Naive B cell (primary cell): ENCODE measurements around the gene RINL. TPM values are rescaled to one million over a fixed set of nuclear protein-coding genes. Genes with fewer than 3 reads are reported as not detected.
"Not testable (repeated sequence)": the region's sequence is repeated elsewhere in the genome, so short reads cannot be mapped to it uniquely, and the experiment has no call there.

Source experiments
- ATAC-seq, 2 donors: fragments of 150-1000 bp; cut with Tn5 transposase; 2 replicates each; pipeline ENCODE4 v1.10.0; 2021; ENCODE audit warnings: low read depth in 2 of 2, mild to moderate bottlenecking in 2 of 2, moderate library complexity in 2 of 2
- DNase-seq: peaks from one replicate; pipeline ENCODE4 v3.0.0; 2022
- H3K27ac Mint-ChIP-seq, 6 donors: one replicate each; pipeline ENCODE4 v1.8.0; 2020 to 2022; ENCODE audit warnings: mild to moderate bottlenecking in 6 of 6, mixed read lengths in 6 of 6, moderate library complexity in 5 of 6, inconsistent platforms in 2 of 6
- H3K27me3 Mint-ChIP-seq, 3 donors: one replicate each; pipeline ENCODE4 v1.8.0; 2021 to 2022; ENCODE audit warnings: mixed read lengths in 3 of 3, mild to moderate bottlenecking in 1 of 3
- H3K36me3 Mint-ChIP-seq, 2 donors: one replicate each; pipeline ENCODE4 v1.8.0; 2020 to 2022; ENCODE audit warnings: mixed read lengths in 2 of 2, inconsistent platforms in 1 of 2, mild to moderate bottlenecking in 1 of 2
- H3K4me1 Mint-ChIP-seq, 3 donors: one replicate each; pipeline ENCODE4 v1.8.0; 2020 to 2022; ENCODE audit warnings: mixed read lengths in 3 of 3, inconsistent platforms in 1 of 3, mild to moderate bottlenecking in 1 of 3, moderate library complexity in 1 of 3
- H3K4me3 Mint-ChIP-seq, 8 donors: one replicate each; pipeline ENCODE4 v1.8.0; 2020 to 2022; ENCODE audit warnings: mild to moderate bottlenecking in 8 of 8, mixed read lengths in 8 of 8, moderate library complexity in 8 of 8, inconsistent platforms in 2 of 8
- H3K9me3 Mint-ChIP-seq, 7 donors: one replicate each; pipeline ENCODE4 v1.8.0; 2020 to 2022; ENCODE audit warnings: mixed read lengths in 7 of 7, mild to moderate bottlenecking in 5 of 7, inconsistent platforms in 2 of 7, moderate library complexity in 1 of 7
- polyA plus RNA-seq, 6 donors: library from polyadenylated mRNA; unstranded; fragments of 300-500 nt; fragmentation: Illumina TruSeq; gene quantifications; one replicate each; pipeline ENCODE4 v1.2.3, GENCODE V29; 2021; ENCODE audit warnings: low read depth in 6 of 6

RINL gene
- polyA plus RNA-seq, 6 donors from 2014 or later: 22.1 to 80.3 (median 50.2) TPM

- peak overlapping the region in 5 of 8 donors; percentile 70 to 87 (median 83) for H3K4me3 Mint-ChIP-seq
- peaks cover 32 to 65% (median 52%) of the 10 kb centered on the region in 3 donors for H3K4me1 Mint-ChIP-seq
- no peak for DNase-seq
- H3K27me3 Mint-ChIP-seq: no peaks in the 10 kb centered on the region
- H3K9me3 Mint-ChIP-seq: no peaks in the 10 kb centered on the region
- H3K27ac Mint-ChIP-seq: peak overlapping the region; percentile 84 to 97 (median 96)
- no peaks in the 10 kb centered on the region for H3K36me3 Mint-ChIP-seq
- ATAC-seq: no peak
Measured at GRCh38 chr19:38856813-38857212, 21.3 kb downstream of the RINL start.

- H3K9me3 Mint-ChIP-seq, H3K27me3 Mint-ChIP-seq, ATAC-seq, DNase-seq, H3K36me3 Mint-ChIP-seq, H3K27ac Mint-ChIP-seq: not testable (repeated sequence)
- Mint-ChIP-seq H3K4me3 (peak overlapping the region in 1 of 8 donors; percentile 87), H3K4me1 (peaks cover 39 to 71% (median 59%) of the 10 kb centered on the region in 3 donors)
Measured at GRCh38 chr19:38855751-38856150, 22.3 kb downstream of the RINL start.

- H3K4me1 Mint-ChIP-seq: peaks cover 38 to 67% (median 58%) of the 10 kb centered on the region in 3 donors
- not testable (repeated sequence) for H3K27me3 Mint-ChIP-seq, ATAC-seq, H3K9me3 Mint-ChIP-seq, H3K36me3 Mint-ChIP-seq, DNase-seq
- peak overlapping the region in 3 of 8 donors; percentile 9 to 61 (median 20) for H3K4me3 Mint-ChIP-seq
- peak overlapping the region in 1 of 6 donors; percentile 58 for H3K27ac Mint-ChIP-seq
Measured at GRCh38 chr19:38854961-38855360, 23.1 kb downstream of the RINL start.

GRCh38 chr19:38853214-38853613 is 24.9 kb downstream of the RINL start:
- Mint-ChIP-seq H3K27me3 (no peaks in the 10 kb centered on the region), H3K9me3 (no peaks in the 10 kb centered on the region), H3K36me3 (no peaks in the 10 kb centered on the region), H3K27ac (peak overlapping the region; percentile 93 to 99 (median 98)), H3K4me3 (peak overlapping the region in 7 of 8 donors; percentile 62 to 98 (median 95)), H3K4me1 (peaks cover 41 to 62% (median 57%) of the 10 kb centered on the region in 3 donors)
- DNase-seq (no peak), ATAC-seq (no peak)

GRCh38 chr19:38852231-38853044 is 25.6 kb downstream of the RINL start:
- Mint-ChIP-seq H3K27ac (peak overlapping the region; percentile 98 to 99 (median 98)), H3K9me3 (no peaks in the 10 kb centered on the region), H3K36me3 (no peaks in the 10 kb centered on the region), H3K4me1 (peaks cover 45 to 62% (median 57%) of the 10 kb centered on the region in 3 donors), H3K27me3 (no peaks in the 10 kb centered on the region), H3K4me3 (peak overlapping the region; percentile 71 to 98 (median 96))
- DNase-seq: peak; percentile 48
- no peak for ATAC-seq

GRCh38 chr19:38851622-38852230 is 26.3 kb downstream of the RINL start:
- ATAC-seq (peak; percentile 9 to 15), DNase-seq (peak; percentile 93)
- Mint-ChIP-seq H3K36me3 (no peaks in the 10 kb centered on the region), H3K27ac (peak overlapping the region; percentile 99 to 100 (median 100)), H3K4me3 (peak overlapping the region; percentile 71 to 99 (median 96)), H3K4me1 (peaks cover 38 to 62% (median 55%) of the 10 kb centered on the region in 3 donors), H3K27me3 (no peaks in the 10 kb centered on the region), H3K9me3 (no peaks in the 10 kb centered on the region)

- Mint-ChIP-seq H3K27me3 (no peaks in the 10 kb centered on the region), H3K4me1 (peaks cover 35 to 61% (median 53%) of the 10 kb centered on the region in 3 donors), H3K9me3 (no peaks in the 10 kb centered on the region), H3K36me3 (peaks cover 0 to under 1% of the 10 kb centered on the region in 2 donors), H3K4me3 (peak overlapping the region; percentile 71 to 99 (median 96)), H3K27ac (peak overlapping the region; percentile 99 to 100 (median 100))
- ATAC-seq: no peak
- DNase-seq: peak; percentile 54
Measured at GRCh38 chr19:38850976-38851621, 27.0 kb downstream of the RINL start.

GRCh38 chr19:38850436-38850975 is 27.6 kb downstream of the RINL start:
- Mint-ChIP-seq H3K27ac (peak overlapping the region; percentile 99 to 100 (median 100)), H3K9me3 (no peaks in the 10 kb centered on the region), H3K27me3 (no peaks in the 10 kb centered on the region), H3K4me3 (peak overlapping the region; percentile 71 to 99 (median 96)), H3K4me1 (peaks cover 38 to 67% (median 59%) of the 10 kb centered on the region in 3 donors), H3K36me3 (peaks cover 3 to 6% of the 10 kb centered on the region in 2 donors)
- no peak for DNase-seq
- peak; percentile 67 to 71 for ATAC-seq

- Mint-ChIP-seq H3K27me3 (no peaks in the 10 kb centered on the region), H3K4me1 (peaks cover 42 to 70% (median 62%) of the 10 kb centered on the region in 3 donors), H3K4me3 (peak within 1 kb of the TSS; percentile 71 to 99 (median 96)), H3K36me3 (peaks cover 6 to 11% of the 10 kb centered on the region in 2 donors), H3K27ac (peak within 1 kb of the TSS; percentile 99 to 100 (median 100)), H3K9me3 (no peaks in the 10 kb centered on the region)
- peak; percentile 100 for DNase-seq
- ATAC-seq: peak; percentile 58 to 61
Measured at GRCh38 chr19:38849860-38850435, 28.1 kb downstream of the RINL start, which contains the start of gene HNRNPL. Gene HNRNPL (minus strand): TSS chr19:38849986. CDS start chr19:38849966, 20 bp downstream.

GRCh38 chr19:38849147-38849859 is 28.8 kb downstream of the RINL start:
- Mint-ChIP-seq H3K4me1 (peaks cover 45 to 71% (median 66%) of the 10 kb centered on the region in 3 donors), H3K27ac (peak overlapping the region; percentile 99 to 100 (median 100)), H3K9me3 (no peaks in the 10 kb centered on the region), H3K4me3 (peak overlapping the region; percentile 71 to 99 (median 96)), H3K27me3 (no peaks in the 10 kb centered on the region), H3K36me3 (peaks cover 6 to 16% of the 10 kb centered on the region in 2 donors)
- DNase-seq (peak; percentile 94), ATAC-seq (peak; percentile 21 to 29)

GRCh38 chr19:38848299-38849146 is 29.6 kb downstream of the RINL start:
- Mint-ChIP-seq H3K9me3 (no peaks in the 10 kb centered on the region), H3K27me3 (no peaks in the 10 kb centered on the region), H3K4me1 (peaks cover 53 to 75% (median 70%) of the 10 kb centered on the region in 3 donors), H3K4me3 (peak overlapping the region; percentile 71 to 99 (median 94)), H3K36me3 (peaks cover 6 to 24% of the 10 kb centered on the region in 2 donors), H3K27ac (peak overlapping the region; percentile 93 to 100 (median 98))
- no peak for ATAC-seq
- DNase-seq: no peak
